Measurements from ENCODE around the gene C10orf143.
"Not testable (repeated sequence)": the region's sequence is repeated elsewhere in the genome, so short reads cannot be mapped to it uniquely, and the experiment has no call there.

C10orf143 gene

GRCh38 chr10:130027716-130028464, 82.7 kb downstream of the C10orf143 start:
- no peak for TF ChIP-seq Cebpa-rat (IDR thresholded peaks at IDR 0.05)
- H3K4me1 ChIP-seq: peaks cover 18% of the 10 kb centered on the region
- no peak overlapping the region for H3K4me2 ChIP-seq
- no peak overlapping the region for H3K4me3 ChIP-seq
- peaks cover 5% of the 10 kb centered on the region for H3K9me3 ChIP-seq
- no peaks in the 10 kb centered on the region for H4K20me1 ChIP-seq
- no peak overlapping the region for H3K27ac ChIP-seq
- no peaks in the 10 kb centered on the region for H3K27me3 ChIP-seq
- no peak overlapping the region for H3K9ac ChIP-seq
- H3K36me3 ChIP-seq: no peaks in the 10 kb centered on the region

- Histone ChIP-seq H3K27ac (no peak overlapping the region), H3K4me1 (peaks cover 29% of the 10 kb centered on the region), H3K9ac (no peak overlapping the region), H3K4me2 (no peak overlapping the region), H3K9me3 (peaks cover 5% of the 10 kb centered on the region), H4K20me1 (no peaks in the 10 kb centered on the region), H3K27me3 (no peaks in the 10 kb centered on the region), H3K4me3 (no peak overlapping the region), H3K36me3 (no peaks in the 10 kb centered on the region)
- TF ChIP-seq Cebpa-rat (IDR thresholded peaks at IDR 0.05): no peak
These were observed 83.8 kb downstream of the C10orf143 start for GRCh38 chr10:130026670-130027456.

GRCh38 chr10:130025811-130026485, 84.7 kb downstream of the C10orf143 start:
- Histone ChIP-seq H3K4me3 (no peak overlapping the region), H3K36me3 (no peaks in the 10 kb centered on the region)

GRCh38 chr10:130025326-130025725, 85.3 kb downstream of the C10orf143 start:
- no peak overlapping the region for H3K4me2 ChIP-seq
- no peaks in the 10 kb centered on the region for H4K20me1 ChIP-seq
- H3K4me3 ChIP-seq: no peak overlapping the region
- no peak overlapping the region for H3K9ac ChIP-seq
- no peaks in the 10 kb centered on the region for H3K9me3 ChIP-seq
- H3K36me3 ChIP-seq: no peaks in the 10 kb centered on the region
- peaks cover 44% of the 10 kb centered on the region for H3K4me1 ChIP-seq
- H3K27ac ChIP-seq: no peak overlapping the region
- no peak for TF ChIP-seq Cebpa-rat (IDR thresholded peaks at IDR 0.05)
- no peaks in the 10 kb centered on the region for H3K27me3 ChIP-seq

More at GRCh38 chr10:130025811-130026485, 84.7 kb downstream of the C10orf143 start:
- Histone ChIP-seq H3K27ac (no peak overlapping the region), H3K9me3 (no peaks in the 10 kb centered on the region; the same call in 1 of the 2 replicates), H4K20me1 (no peaks in the 10 kb centered on the region), H3K27me3 (no peaks in the 10 kb centered on the region), H3K4me2 (no peak overlapping the region), H3K4me1 (peaks cover 38% of the 10 kb centered on the region), H3K9ac (no peak overlapping the region)
- no peak for TF ChIP-seq Cebpa-rat (IDR thresholded peaks at IDR 0.05)

GRCh38 chr10:130024779-130025325, 85.8 kb downstream of the C10orf143 start:
- H3K27ac ChIP-seq: no peak overlapping the region
- no peaks in the 10 kb centered on the region for H3K36me3 ChIP-seq
- no peaks in the 10 kb centered on the region for H3K9me3 ChIP-seq
- H4K20me1 ChIP-seq: no peaks in the 10 kb centered on the region
- no peaks in the 10 kb centered on the region for H3K27me3 ChIP-seq
- peaks cover 48% of the 10 kb centered on the region for H3K4me1 ChIP-seq
- H3K9ac ChIP-seq: no peak overlapping the region
- no peak for TF ChIP-seq Cebpa-rat (IDR thresholded peaks at IDR 0.05)
- no peak overlapping the region for H3K4me3 ChIP-seq
- H3K4me2 ChIP-seq: no peak overlapping the region

- not testable (repeated sequence) for H3K4me2 ChIP-seq, H3K27me3 ChIP-seq, H3K4me3 ChIP-seq, H3K27ac ChIP-seq, H3K36me3 ChIP-seq, H4K20me1 ChIP-seq, H3K9me3 ChIP-seq, H3K9ac ChIP-seq
- H3K4me1 ChIP-seq: peaks cover 48% of the 10 kb centered on the region
These were observed 86.3 kb downstream of the C10orf143 start for GRCh38 chr10:130024326-130024725.

- H3K4me3 ChIP-seq: no peak overlapping the region
- TF ChIP-seq Cebpa-rat (IDR thresholded peaks at IDR 0.05): no peak
- no peaks in the 10 kb centered on the region for H4K20me1 ChIP-seq
- no peaks in the 10 kb centered on the region for H3K27me3 ChIP-seq
- peaks cover 49% of the 10 kb centered on the region for H3K4me1 ChIP-seq
- H3K9me3 ChIP-seq: no peaks in the 10 kb centered on the region
- H3K36me3 ChIP-seq: no peaks in the 10 kb centered on the region
- H3K27ac ChIP-seq: peak overlapping the region; percentile 25; the same call in 1 of the 2 replicates
- no peak overlapping the region for H3K9ac ChIP-seq
- H3K4me2 ChIP-seq: peak overlapping the region; percentile 3; the same call in 1 of the 2 replicates
These were observed 87.0 kb downstream of the C10orf143 start for GRCh38 chr10:130023454-130024230.

- H3K9me3 ChIP-seq: no peaks in the 10 kb centered on the region
- H3K27ac ChIP-seq: no peak overlapping the region
- TF ChIP-seq Cebpa-rat (IDR thresholded peaks at IDR 0.05): no peak
- H3K4me2 ChIP-seq: peak overlapping the region; percentile 3; the same call in 1 of the 2 replicates
- H3K9ac ChIP-seq: no peak overlapping the region
- H4K20me1 ChIP-seq: no peaks in the 10 kb centered on the region
- no peak overlapping the region for H3K4me3 ChIP-seq
- H3K36me3 ChIP-seq: no peaks in the 10 kb centered on the region
- H3K4me1 ChIP-seq: peaks cover 53% of the 10 kb centered on the region
- H3K27me3 ChIP-seq: no peaks in the 10 kb centered on the region
These were observed 87.9 kb downstream of the C10orf143 start for GRCh38 chr10:130022511-130023299.
